ENCODE results near the gene CD248. TPM values are rescaled to one million over a fixed set of nuclear protein-coding genes. Genes with fewer than 3 reads are reported as not detected.
"Not testable (repeated sequence)": the region's sequence is repeated elsewhere in the genome, so short reads cannot be mapped to it uniquely, and the experiment has no call there.

Gene CD248
- total and polyA plus RNA-seq, 9 donors, result 4.9 to 47.9 (median 17.2) TPM

DNA sequence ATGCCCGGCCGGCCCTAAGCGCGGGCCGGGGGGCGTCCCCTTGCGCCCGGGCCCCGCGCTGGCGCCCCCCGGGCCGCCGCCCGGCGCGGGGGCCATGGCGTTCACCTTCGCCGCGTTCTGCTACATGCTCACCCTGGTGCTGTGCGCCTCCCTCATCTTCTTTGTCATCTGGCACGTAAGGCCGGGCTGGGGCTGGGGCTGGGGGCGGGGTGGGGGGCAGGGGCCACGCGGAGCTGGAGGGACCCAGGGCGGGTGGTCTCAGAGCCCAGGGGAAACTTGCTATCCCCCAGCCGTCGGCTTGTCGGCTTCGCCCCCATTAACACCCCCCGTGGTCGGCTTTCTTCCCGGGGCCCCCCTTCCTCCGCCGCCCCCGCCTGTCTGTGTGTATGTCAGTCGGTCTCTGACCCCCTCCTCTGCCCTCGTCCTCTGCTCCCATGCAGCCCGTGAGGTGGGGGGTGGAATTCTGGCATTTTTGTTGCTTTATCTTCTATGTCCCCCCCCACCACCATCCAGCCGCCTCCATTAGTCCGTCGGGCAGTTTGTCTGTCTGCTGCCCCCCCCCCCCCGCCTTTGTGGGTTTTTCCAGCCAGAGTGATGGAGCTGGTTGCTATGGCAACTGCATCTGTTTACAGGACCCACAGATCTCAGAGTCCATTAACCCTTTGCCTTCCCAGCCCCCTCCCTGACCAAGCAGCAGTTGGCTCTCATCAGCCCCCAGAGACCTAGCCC, 38.3 kb downstream of the CD248 start:
- Histone ChIP-seq H3K36me3 (no peaks in the 10 kb centered on the region), H3K9me3 (no peaks in the 10 kb centered on the region), H3K4me1 (ENCODE audit: insufficient read depth) (peaks cover 5% of the 10 kb centered on the region), H3K27me3 (no peaks in the 10 kb centered on the region), H3K27ac (no peak overlapping the region), H3K4me3 (peak overlapping the region; percentile 34)
- TF ChIP-seq POLR2A (IDR thresholded peaks at IDR 0.05), result no peak
- TF ChIP-seq CTCF (IDR thresholded peaks at IDR 0.05), result no peak
- no peak for TF ChIP-seq EP300 (IDR thresholded peaks at IDR 0.05)
- intact Hi-C loops (cut with DNase I), result no loop called here
- peak in 2 of 5 donors; percentile 42 to 49 for DNase-seq
- WGBS, 3 donors, result 2 to 6% (median 2%) methylated on average over 23 to 45 of the region's 45 CpGs

DNA sequence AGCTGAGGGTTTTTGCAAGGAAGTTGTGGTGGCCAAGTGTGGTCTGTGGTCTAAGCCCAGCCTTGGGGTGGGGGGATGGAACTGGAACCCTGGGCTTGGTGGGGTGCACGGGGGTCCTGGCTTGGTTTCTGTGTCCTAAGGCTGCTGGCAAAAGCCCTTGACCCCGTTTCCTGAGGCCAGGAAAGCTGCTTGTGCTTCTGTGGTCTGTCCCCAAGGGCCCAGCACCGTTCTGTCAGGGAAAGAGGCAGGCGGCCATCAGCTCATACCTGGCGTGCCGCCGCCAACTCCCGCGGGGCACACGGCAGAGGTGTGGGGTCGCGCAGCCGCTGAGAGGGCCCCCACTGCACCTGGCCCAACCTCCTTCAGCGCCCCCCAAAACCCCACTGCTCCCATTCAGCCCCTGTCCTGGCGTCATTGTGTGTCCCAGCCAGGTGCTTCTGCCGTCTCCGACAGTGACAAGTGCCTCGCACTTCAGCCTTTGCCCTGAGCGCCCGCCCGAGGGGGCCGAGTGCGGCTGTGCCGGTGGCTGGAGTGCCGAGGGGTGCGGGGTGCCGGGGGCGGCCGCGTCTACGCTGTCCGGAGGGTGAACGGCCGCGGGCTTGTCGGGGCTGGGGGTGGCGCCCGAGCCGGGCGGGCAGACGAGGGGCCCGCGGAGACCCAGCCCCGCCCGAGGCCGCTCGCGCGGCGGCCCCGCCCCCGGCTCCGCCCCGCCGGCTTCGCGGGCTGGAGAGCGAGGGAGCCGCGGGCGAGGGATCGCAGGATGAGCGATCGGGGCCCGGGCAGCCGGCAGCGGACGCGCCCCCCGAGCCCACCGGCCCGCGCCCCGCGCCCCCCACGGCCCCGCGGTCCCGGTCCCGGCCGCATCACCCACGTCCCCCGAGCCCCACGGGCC, 39.1 kb downstream of the CD248 start, which contains the start of gene CNIH2:
Gene CNIH2, plus strand, starts transcription at position 705 of the 892 bp plus-strand sequence. CDS start 282 bp downstream, outside the sequence.
- DNase-seq, result peak in 3 of 5 donors; percentile 55 to 72 (median 58)
- Histone ChIP-seq H3K36me3 (no peaks in the 10 kb centered on the region), H3K4me1 (ENCODE audit: insufficient read depth) (peaks cover 3% of the 10 kb centered on the region), H3K27me3 (no peaks in the 10 kb centered on the region), H3K9me3 (no peaks in the 10 kb centered on the region), H3K27ac (peak within 1 kb of the TSS; percentile 28 to 59), H3K4me3 (peak within 1 kb of the TSS; percentile 34)
- TF ChIP-seq CTCF (IDR thresholded peaks at IDR 0.05) (no peak), POLR2A (IDR thresholded peaks at IDR 0.05) (no peak), EP300 (IDR thresholded peaks at IDR 0.05) (no peak)
- 9 to 19% (median 18%) methylated on average over 31 to 84 of the region's 84 CpGs for WGBS, 3 donors
- intact Hi-C loops (cut with DNase I), result no loop called here

DNA sequence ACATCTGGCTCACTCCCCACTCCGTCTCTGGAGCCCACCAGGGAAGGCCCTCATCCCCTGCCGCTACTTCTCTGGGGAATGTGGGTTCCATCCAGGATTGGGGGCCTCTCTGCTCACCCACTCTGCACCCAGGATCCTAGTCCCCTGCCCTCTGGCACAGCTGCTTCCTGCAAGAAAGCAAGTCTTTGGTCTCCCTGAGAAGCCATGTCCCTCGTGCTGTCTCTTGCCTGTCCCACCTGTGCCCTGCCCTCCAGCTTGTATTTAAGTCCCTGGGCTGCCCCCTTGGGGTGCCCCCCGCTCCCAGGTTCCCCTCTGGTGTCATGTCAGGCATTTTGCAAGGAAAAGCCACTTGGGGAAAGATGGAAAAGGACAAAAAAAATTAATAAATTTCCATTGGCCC, 39.8 kb downstream of the CD248 start:
- intact Hi-C loops (cut with DNase I); H3K9me3 ChIP-seq; H3K36me3 ChIP-seq; H3K27me3 ChIP-seq; H3K4me1 ChIP-seq (ENCODE audit: insufficient read depth); H3K27ac ChIP-seq; H3K4me3 ChIP-seq: not testable (repeated sequence)
- WGBS, 3 donors, result 66 to 76% (median 73%) methylated on average over 4 of the region's 4 CpGs
- peak in 1 of 5 donors; percentile 29 for DNase-seq

DNA sequence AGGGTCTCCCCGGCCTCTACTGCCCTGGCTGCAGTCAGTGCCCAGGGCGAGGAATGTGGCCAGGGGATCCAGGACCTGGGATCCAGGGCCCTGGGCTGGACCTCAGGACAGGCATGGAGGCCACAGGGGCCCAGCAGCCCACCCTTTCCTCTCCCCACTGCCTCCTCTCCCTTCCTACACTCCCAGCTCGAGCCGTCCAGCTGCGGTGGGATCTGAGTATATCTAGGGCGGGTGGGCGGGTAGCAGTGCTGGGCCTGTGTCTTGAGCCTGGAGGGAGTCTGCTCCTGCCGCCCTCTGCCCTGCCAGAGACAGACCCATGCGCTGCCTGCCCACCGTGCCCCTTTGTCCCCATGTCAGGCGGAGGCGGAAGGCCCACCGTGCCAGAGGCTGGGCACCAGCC, 40.2 kb downstream of the CD248 start:
- H3K36me3 ChIP-seq; H3K9me3 ChIP-seq; DNase-seq; H3K27me3 ChIP-seq; H3K4me1 ChIP-seq (ENCODE audit: insufficient read depth); H3K4me3 ChIP-seq; H3K27ac ChIP-seq; intact Hi-C loops (cut with DNase I): not testable (repeated sequence)
- 62 to 69% (median 69%) methylated on average over 13 of the region's 13 CpGs for WGBS, 3 donors

DNA sequence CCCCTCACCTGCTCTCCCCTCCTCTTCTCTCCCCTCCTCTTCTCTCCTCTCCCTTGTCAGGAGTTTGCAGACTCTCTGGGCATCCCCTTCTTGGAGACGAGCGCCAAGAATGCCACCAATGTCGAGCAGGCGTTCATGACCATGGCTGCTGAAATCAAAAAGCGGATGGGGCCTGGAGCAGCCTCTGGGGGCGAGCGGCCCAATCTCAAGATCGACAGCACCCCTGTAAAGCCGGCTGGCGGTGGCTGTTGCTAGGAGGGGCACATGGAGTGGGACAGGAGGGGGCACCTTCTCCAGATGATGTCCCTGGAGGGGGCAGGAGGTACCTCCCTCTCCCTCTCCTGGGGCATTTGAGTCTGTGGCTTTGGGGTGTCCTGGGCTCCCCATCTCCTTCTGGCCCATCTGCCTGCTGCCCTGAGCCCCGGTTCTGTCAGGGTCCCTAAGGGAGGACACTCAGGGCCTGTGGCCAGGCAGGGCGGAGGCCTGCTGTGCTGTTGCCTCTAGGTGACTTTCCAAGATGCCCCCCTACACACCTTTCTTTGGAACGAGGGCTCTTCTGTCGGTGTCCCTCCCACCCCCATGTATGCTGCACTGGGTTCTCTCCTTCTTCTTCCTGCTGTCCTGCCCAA, 40.7 kb downstream of the CD248 start:
- Histone ChIP-seq H3K27ac (no peak overlapping the region), H3K36me3 (no peaks in the 10 kb centered on the region), H3K27me3 (no peaks in the 10 kb centered on the region), H3K9me3 (no peaks in the 10 kb centered on the region), H3K4me1 (ENCODE audit: insufficient read depth) (no peaks in the 10 kb centered on the region), H3K4me3 (no peak overlapping the region)
- TF ChIP-seq CTCF (IDR thresholded peaks at IDR 0.05) (no peak), POLR2A (IDR thresholded peaks at IDR 0.05) (no peak), EP300 (IDR thresholded peaks at IDR 0.05) (no peak)
- DNase-seq, result no peak
- 73 to 76% (median 74%) methylated on average over 14 of the region's 14 CpGs for WGBS, 3 donors
- intact Hi-C loops (cut with DNase I), result no loop called here
